Fibroblast of mammary gland (primary cell): ENCODE data around the gene G2E3.
"Not testable (repeated sequence)": the region's sequence is repeated elsewhere in the genome, so short reads cannot be mapped to it uniquely, and the experiment has no call there.

ENCODE experiments used
- DNase-seq: peaks from one replicate; pipeline ENCODE4 v3.0.0-alpha.2; 2010; ENCODE audit warnings: low read depth
- H3K4me3 ChIP-seq: 2 replicates; pipeline ENCODE4 v1.5.1; 2011; ENCODE audit warnings: low read depth, mild to moderate bottlenecking, low read length, moderate library complexity; ENCODE audit not compliant: control insufficient read depth
- TF ChIP-seq, protein P1 (sequence below): conservative IDR thresholded peaks from 2 replicates; pipeline ENCODE4 v1.5.1; 2011; ENCODE audit warnings: low read depth, low read length, inconsistent platforms; ENCODE audit not compliant: control insufficient read depth, insufficient read depth

The G2E3 gene

DNA sequence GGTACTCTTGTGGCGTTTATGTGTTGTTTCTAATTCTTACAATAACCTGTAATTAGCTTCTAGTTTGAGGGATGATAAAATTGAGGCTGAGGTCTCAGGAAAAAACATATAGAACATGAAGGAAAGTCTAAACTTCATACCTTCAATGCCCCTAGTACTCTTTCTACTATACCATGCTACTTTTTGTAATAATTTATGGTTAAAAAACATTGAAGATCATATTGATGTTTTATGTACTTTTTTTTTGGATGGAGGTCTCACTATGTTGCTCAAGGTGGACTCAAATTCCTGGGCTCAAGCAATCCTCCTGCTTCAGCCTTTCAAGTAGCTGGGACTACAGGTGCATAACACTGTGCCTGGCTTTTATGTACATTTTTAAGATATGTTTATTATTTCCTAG lies 13.8 kb downstream of the G2E3 start:
- TF ChIP-seq, protein P1, sequence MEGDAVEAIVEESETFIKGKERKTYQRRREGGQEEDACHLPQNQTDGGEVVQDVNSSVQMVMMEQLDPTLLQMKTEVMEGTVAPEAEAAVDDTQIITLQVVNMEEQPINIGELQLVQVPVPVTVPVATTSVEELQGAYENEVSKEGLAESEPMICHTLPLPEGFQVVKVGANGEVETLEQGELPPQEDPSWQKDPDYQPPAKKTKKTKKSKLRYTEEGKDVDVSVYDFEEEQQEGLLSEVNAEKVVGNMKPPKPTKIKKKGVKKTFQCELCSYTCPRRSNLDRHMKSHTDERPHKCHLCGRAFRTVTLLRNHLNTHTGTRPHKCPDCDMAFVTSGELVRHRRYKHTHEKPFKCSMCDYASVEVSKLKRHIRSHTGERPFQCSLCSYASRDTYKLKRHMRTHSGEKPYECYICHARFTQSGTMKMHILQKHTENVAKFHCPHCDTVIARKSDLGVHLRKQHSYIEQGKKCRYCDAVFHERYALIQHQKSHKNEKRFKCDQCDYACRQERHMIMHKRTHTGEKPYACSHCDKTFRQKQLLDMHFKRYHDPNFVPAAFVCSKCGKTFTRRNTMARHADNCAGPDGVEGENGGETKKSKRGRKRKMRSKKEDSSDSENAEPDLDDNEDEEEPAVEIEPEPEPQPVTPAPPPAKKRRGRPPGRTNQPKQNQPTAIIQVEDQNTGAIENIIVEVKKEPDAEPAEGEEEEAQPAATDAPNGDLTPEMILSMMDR = no peak
- H3K4me3 ChIP-seq = no peak overlapping the region
- no peak for DNase-seq

- no peak overlapping the region for H3K4me3 ChIP-seq
- DNase-seq = peak; percentile 77
- TF ChIP-seq, protein P1 = no peak
These were observed 14.4 kb downstream of the G2E3 start for GRCh38 chr14:30573226-30573814.

DNA sequence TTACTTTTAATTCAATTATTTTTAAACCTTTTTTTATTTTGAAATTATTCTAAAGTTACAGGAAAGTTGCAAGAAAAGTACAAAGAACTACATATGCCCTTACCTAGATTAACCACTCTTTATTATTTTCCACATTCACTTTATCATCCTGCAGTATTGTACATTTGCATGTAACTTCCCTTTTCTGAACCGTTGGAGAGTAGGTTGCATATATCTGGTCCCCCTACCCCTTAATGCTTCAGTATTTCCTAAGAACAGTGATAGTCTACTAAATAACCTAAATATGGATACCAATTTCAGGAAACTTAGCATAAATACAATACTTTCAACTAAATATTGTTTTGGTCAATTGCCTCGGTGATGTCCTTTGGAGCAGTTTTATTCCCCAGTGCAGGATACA lies 15.0 kb downstream of the G2E3 start:
- no peak for DNase-seq
- TF ChIP-seq, protein P1 = no peak
- no peak overlapping the region for H3K4me3 ChIP-seq

GRCh38 chr14:30574777-30575176 lies 15.8 kb downstream of the G2E3 start:
- DNase-seq, H3K4me3 ChIP-seq: not testable (repeated sequence)

GRCh38 chr14:30576333-30576732 lies 17.4 kb downstream of the G2E3 start:
- DNase-seq, H3K4me3 ChIP-seq: not testable (repeated sequence)

DNA sequence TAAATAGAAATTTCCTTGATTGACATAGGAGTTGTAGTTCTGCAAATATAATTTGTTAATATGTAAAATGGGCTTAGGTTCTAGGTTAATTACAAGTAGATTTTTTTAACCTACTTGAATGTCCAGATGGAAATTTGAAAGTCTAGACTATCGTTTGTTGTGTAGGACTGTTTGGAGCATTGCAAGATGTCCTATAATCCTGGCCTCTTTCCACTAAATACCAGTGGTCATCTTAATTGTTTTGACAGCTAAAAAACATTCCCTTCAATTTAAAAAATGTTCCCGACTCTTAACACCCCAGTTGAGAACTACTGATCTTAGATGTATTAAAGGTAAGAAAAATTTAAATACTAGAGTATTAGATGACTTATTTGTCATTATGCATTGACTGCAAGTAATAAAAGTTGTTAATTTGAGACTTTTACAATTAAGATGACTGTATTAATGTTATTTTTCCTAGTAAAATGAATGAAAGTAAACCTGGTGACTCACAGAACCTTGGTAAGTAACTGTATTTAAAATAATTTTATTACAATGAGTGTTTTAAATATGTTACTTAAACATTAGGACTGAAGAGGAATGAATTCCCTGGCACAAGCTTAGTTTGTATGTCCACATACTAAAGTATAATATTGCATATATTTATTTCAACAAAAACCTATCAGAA lies 21.8 kb downstream of the G2E3 start:
- TF ChIP-seq, protein P1 = no peak
- H3K4me3 ChIP-seq = no peak overlapping the region
- no peak for DNase-seq

- H3K4me3 ChIP-seq = no peak overlapping the region
- DNase-seq = no peak
- TF ChIP-seq, protein P1 = no peak
These were observed 22.3 kb downstream of the G2E3 start for GRCh38 chr14:30581283-30581625.

DNA sequence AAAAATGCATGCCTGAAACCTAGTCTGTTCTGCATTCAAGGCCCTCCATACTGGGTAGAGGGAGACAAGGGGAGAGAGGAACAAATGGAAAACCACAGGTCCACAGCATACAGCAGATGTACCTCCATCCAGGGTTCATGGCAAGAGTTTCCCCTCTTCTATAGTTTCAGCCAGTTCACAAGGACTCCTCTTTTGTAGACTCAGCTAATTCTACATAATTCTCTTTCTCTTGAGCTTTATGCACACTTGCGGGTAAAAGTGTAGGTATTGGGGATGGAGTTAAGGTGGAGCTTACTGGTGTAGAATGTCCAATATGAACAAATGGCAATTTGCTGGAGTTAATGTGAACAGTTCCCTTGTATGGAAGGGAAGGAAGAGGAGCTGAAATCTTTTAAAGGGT lies 23.4 kb downstream of the G2E3 start:
- H3K4me3 ChIP-seq = no peak overlapping the region
- DNase-seq = no peak
- TF ChIP-seq, protein P1 = no peak
